ENCODE results near the gene PTCH1. TPM values are rescaled to one million over a fixed set of nuclear protein-coding genes. Genes with fewer than 3 reads are reported as not detected.

PTCH1 gene
- polyA plus RNA-seq, 1 donor (not counting 4 experiments of a cell fraction or from before 2014, with no cell fraction given) = 1.7 TPM

GRCh38 chr9:95505072-95505716 lies 11.6 kb downstream of the PTCH1 start:
- no peaks in the 10 kb centered on the region for H3K36me3 ChIP-seq (ENCODE audit: control insufficient read depth in 2 of 2, extremely low read depth in 1 of 2, insufficient read depth in 2 of 2, low read length in 2 of 2)
- peak overlapping the region; percentile 81 for H3K9ac ChIP-seq (ENCODE audit: control insufficient read depth, extremely low read depth, insufficient read depth, low read length)
- H3K4me2 ChIP-seq (ENCODE audit: control insufficient read depth, extremely low read depth, insufficient read depth, low read depth, low read length) = peak overlapping the region; percentile 98
- no peaks in the 10 kb centered on the region for H3K9me1 ChIP-seq (ENCODE audit: control insufficient read depth, extremely low read depth, insufficient read depth, low read length)
- no peaks in the 10 kb centered on the region for H4K20me1 ChIP-seq (ENCODE audit: control insufficient read depth, extremely low read depth, insufficient read depth, low read length)
- DNase-seq (ENCODE audit: low read depth, low spot score) = no peak
- no peaks in the 10 kb centered on the region for H3K79me2 ChIP-seq (ENCODE audit: control insufficient read depth, insufficient read depth, low read length)
- H3K4me3 ChIP-seq (ENCODE audit: control insufficient read depth in 2 of 3, extremely low read depth in 1 of 3, insufficient read depth in 2 of 3, low read depth in 1 of 3, low read length in 3 of 3) = peak overlapping the region; percentile 61 to 73 (median 64)
- H3K4me1 ChIP-seq (ENCODE audit: control insufficient read depth, extremely low read depth, insufficient read depth, low read length) = peaks cover 11% of the 10 kb centered on the region
- no peak for FAIRE-seq
- peak overlapping the region; percentile 16 for H2AFZ ChIP-seq (ENCODE audit: control insufficient read depth, low read length)
- H3K9me3 ChIP-seq (ENCODE audit: control insufficient read depth, low read depth, low read length) = no peaks in the 10 kb centered on the region
- dilution Hi-C loops (cut with MboI; ENCODE audit: extremely low pct_ligation_motif_present, low sequenced_read_pairs) = no loop called here
- H3K27me3 ChIP-seq (ENCODE audit: control insufficient read depth, extremely low read depth, insufficient read depth, low read length) = no peaks in the 10 kb centered on the region
- TF ChIP-seq EZH2 (IDR thresholded peaks at IDR 0.05; ENCODE audit: low read length) = no peak
- TF ChIP-seq, protein P1, sequence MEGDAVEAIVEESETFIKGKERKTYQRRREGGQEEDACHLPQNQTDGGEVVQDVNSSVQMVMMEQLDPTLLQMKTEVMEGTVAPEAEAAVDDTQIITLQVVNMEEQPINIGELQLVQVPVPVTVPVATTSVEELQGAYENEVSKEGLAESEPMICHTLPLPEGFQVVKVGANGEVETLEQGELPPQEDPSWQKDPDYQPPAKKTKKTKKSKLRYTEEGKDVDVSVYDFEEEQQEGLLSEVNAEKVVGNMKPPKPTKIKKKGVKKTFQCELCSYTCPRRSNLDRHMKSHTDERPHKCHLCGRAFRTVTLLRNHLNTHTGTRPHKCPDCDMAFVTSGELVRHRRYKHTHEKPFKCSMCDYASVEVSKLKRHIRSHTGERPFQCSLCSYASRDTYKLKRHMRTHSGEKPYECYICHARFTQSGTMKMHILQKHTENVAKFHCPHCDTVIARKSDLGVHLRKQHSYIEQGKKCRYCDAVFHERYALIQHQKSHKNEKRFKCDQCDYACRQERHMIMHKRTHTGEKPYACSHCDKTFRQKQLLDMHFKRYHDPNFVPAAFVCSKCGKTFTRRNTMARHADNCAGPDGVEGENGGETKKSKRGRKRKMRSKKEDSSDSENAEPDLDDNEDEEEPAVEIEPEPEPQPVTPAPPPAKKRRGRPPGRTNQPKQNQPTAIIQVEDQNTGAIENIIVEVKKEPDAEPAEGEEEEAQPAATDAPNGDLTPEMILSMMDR (optimal IDR thresholded peaks at IDR 0.05 in 1 of 3, IDR thresholded peaks at IDR 0.05 in 1 of 3, conservative IDR thresholded peaks at IDR 0.05 in 1 of 3; ENCODE audit: extremely low read depth in 1 of 3, insufficient read depth in 2 of 3, low read length in 3 of 3) = no peak
- H3K27ac ChIP-seq (ENCODE audit: control insufficient read depth, insufficient read depth, low read length) = no peak overlapping the region

GRCh38 chr9:95504053-95504963 lies 12.5 kb downstream of the PTCH1 start:
- no peak for TF ChIP-seq EZH2 (IDR thresholded peaks at IDR 0.05; ENCODE audit: low read length)
- TF ChIP-seq, protein P1 (optimal IDR thresholded peaks at IDR 0.05 in 1 of 3, IDR thresholded peaks at IDR 0.05 in 1 of 3, conservative IDR thresholded peaks at IDR 0.05 in 1 of 3; ENCODE audit: extremely low read depth in 1 of 3, insufficient read depth in 2 of 3, low read length in 3 of 3) = no peak
- Histone ChIP-seq H3K27ac (ENCODE audit: control insufficient read depth, insufficient read depth, low read length) (no peak overlapping the region), H3K4me2 (ENCODE audit: control insufficient read depth, extremely low read depth, insufficient read depth, low read depth, low read length) (no peak overlapping the region), H3K9me1 (ENCODE audit: control insufficient read depth, extremely low read depth, insufficient read depth, low read length) (no peaks in the 10 kb centered on the region), H3K4me3 (ENCODE audit: control insufficient read depth in 2 of 3, extremely low read depth in 1 of 3, insufficient read depth in 2 of 3, low read depth in 1 of 3, low read length in 3 of 3) (no peak overlapping the region), H3K36me3 (ENCODE audit: control insufficient read depth in 2 of 2, extremely low read depth in 1 of 2, insufficient read depth in 2 of 2, low read length in 2 of 2) (no peaks in the 10 kb centered on the region), H3K4me1 (ENCODE audit: control insufficient read depth, extremely low read depth, insufficient read depth, low read length) (peaks cover 6% of the 10 kb centered on the region), H3K9ac (ENCODE audit: control insufficient read depth, extremely low read depth, insufficient read depth, low read length) (no peak overlapping the region), H2AFZ (ENCODE audit: control insufficient read depth, low read length) (no peak overlapping the region), H4K20me1 (ENCODE audit: control insufficient read depth, extremely low read depth, insufficient read depth, low read length) (no peaks in the 10 kb centered on the region), H3K79me2 (ENCODE audit: control insufficient read depth, insufficient read depth, low read length) (no peaks in the 10 kb centered on the region), H3K9me3 (ENCODE audit: control insufficient read depth, low read depth, low read length) (no peaks in the 10 kb centered on the region), H3K27me3 (ENCODE audit: control insufficient read depth, extremely low read depth, insufficient read depth, low read length) (no peaks in the 10 kb centered on the region)
- no peak for DNase-seq (ENCODE audit: low read depth, low spot score)
- dilution Hi-C loops (cut with MboI; ENCODE audit: extremely low pct_ligation_motif_present, low sequenced_read_pairs) = no loop called here
- no peak for FAIRE-seq

All from keratinocyte (primary cell).